DOHH2 (cell line): ENCODE measurements around the gene SMIM17.

Source experiments
- CTCF ChIP-seq: fragments of 200-600 bp; sonication (generic); IDR thresholded peaks from one replicate; pipeline ENCODE4 v1.5.1; 2014; ENCODE audit warnings: antibody characterized with exemption, mild to moderate bottlenecking, low read depth, low read length; ENCODE audit not compliant: poor library complexity, severe bottlenecking
- EZH2phosphoT487 ChIP-seq: fragments of 200-600 bp; sonication (generic); IDR thresholded peaks from 2 replicates; pipeline ENCODE4 v1.6.1; 2017; ENCODE audit warnings: borderline replicate concordance, mild to moderate bottlenecking, antibody characterized with exemption, low read length, moderate library complexity, mixed read lengths

- TF ChIP-seq CTCF (no peak), EZH2phosphoT487 (no peak)
These were observed 34.5 kb upstream of the SMIM17 start for GRCh38 chr19:56608274-56608964.
